ENCODE data around the gene SHBG.

SHBG gene

GRCh38 chr17:7651665-7652387, 21.9 kb downstream of the SHBG start:
- Histone ChIP-seq H3K27me3 (ENCODE audit: low read depth, low read length) (peaks cover 29% of the 10 kb centered on the region), H3K4me3 (ENCODE audit: low read depth in 1 of 2, low read length in 2 of 2) (peak overlapping the region; percentile 48 to 77), H3K4me1 (ENCODE audit: control insufficient read depth in 1 of 2, insufficient read depth in 2 of 2, low read length in 2 of 2) (peaks cover 0 to 22% of the 10 kb centered on the region in 2 donors), H3K9me3 (ENCODE audit: control insufficient read depth in 1 of 2, low read length in 2 of 2) (no peaks in the 10 kb centered on the region), H3K36me3 (ENCODE audit: control insufficient read depth in 1 of 2, insufficient read depth in 2 of 2, low read length in 2 of 2) (no peaks in the 10 kb centered on the region), H3K27ac (ENCODE audit: low read length) (no peak overlapping the region)

DNA sequence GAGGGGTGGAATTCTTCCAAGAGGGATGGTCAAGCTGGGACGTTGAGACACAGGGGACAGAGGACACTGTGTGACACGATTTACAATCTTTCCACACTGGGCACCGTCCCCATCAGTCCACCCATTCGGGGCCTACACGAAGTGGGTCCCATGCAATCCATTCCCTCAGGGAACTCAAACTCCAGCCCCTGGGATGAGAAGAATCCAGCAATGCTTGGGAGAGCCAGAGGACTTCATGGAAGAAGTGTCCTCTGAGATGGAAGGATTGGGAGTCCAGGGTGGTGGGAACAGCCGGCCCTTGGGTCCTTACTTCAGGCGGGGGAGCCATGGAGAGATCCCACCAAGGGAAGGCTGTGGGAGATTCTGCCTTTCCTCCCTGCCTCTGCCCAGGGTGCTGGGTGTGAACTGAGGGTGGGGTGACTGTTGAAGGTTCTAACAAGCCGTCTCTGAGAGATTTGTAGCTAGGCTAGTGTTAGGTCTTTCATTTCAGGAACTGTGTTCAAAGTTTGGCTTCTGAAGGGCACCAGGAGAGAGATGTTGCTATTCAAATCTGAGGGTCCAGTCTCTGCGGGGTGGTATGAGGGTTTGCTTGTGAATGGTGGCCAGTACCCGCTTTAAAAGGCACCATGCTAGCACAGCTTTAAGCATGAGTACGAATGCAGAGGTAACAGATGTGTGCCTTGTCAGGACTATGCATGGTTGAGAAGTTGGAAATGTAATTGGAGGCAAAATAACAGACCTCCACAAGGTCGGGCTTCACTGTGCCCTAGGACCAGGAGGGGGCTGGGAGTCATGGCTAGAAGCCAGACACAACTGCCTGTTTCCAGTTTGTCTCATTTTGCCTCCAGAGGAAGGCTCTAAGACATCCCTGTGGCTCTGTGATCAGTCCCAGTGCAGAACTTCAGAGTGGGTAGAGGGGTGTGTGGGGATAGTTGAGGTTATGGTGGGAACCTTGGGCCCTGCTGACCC, 22.7 kb downstream of the SHBG start:
- peak overlapping the region in 1 of 2 donors; percentile 77 for H3K4me3 ChIP-seq (ENCODE audit: low read depth in 1 of 2, low read length in 2 of 2)
- no peak overlapping the region for H3K27ac ChIP-seq (ENCODE audit: low read length)
- H3K36me3 ChIP-seq (ENCODE audit: control insufficient read depth in 1 of 2, insufficient read depth in 2 of 2, low read length in 2 of 2), result no peaks in the 10 kb centered on the region
- H3K27me3 ChIP-seq (ENCODE audit: low read depth, low read length), result peaks cover 29% of the 10 kb centered on the region
- H3K9me3 ChIP-seq (ENCODE audit: control insufficient read depth in 1 of 2, low read length in 2 of 2), result no peaks in the 10 kb centered on the region
- peaks cover 0 to 29% of the 10 kb centered on the region in 2 donors for H3K4me1 ChIP-seq (ENCODE audit: control insufficient read depth in 1 of 2, insufficient read depth in 2 of 2, low read length in 2 of 2)

- no peaks in the 10 kb centered on the region for H3K36me3 ChIP-seq (ENCODE audit: control insufficient read depth in 1 of 2, insufficient read depth in 2 of 2, low read length in 2 of 2)
- no peak overlapping the region for H3K27ac ChIP-seq (ENCODE audit: low read length)
- peaks cover 0 to 27% of the 10 kb centered on the region in 2 donors for H3K4me1 ChIP-seq (ENCODE audit: control insufficient read depth in 1 of 2, insufficient read depth in 2 of 2, low read length in 2 of 2)
- peaks cover 27% of the 10 kb centered on the region for H3K27me3 ChIP-seq (ENCODE audit: low read depth, low read length)
- H3K9me3 ChIP-seq (ENCODE audit: control insufficient read depth in 1 of 2, low read length in 2 of 2), result no peaks in the 10 kb centered on the region
- no peak overlapping the region for H3K4me3 ChIP-seq (ENCODE audit: low read depth in 1 of 2, low read length in 2 of 2)
Observed at GRCh38 chr17:7654832-7655540, 25.1 kb downstream of the SHBG start.

- H3K9me3 ChIP-seq (ENCODE audit: control insufficient read depth in 1 of 2, low read length in 2 of 2), result no peaks in the 10 kb centered on the region
- peaks cover 0 to 22% of the 10 kb centered on the region in 2 donors for H3K4me1 ChIP-seq (ENCODE audit: control insufficient read depth in 1 of 2, insufficient read depth in 2 of 2, low read length in 2 of 2)
- H3K27ac ChIP-seq (ENCODE audit: low read length), result no peak overlapping the region
- H3K36me3 ChIP-seq (ENCODE audit: control insufficient read depth in 1 of 2, insufficient read depth in 2 of 2, low read length in 2 of 2), result no peaks in the 10 kb centered on the region
- H3K27me3 ChIP-seq (ENCODE audit: low read depth, low read length), result peaks cover 24% of the 10 kb centered on the region
- H3K4me3 ChIP-seq (ENCODE audit: low read depth in 1 of 2, low read length in 2 of 2), result no peak overlapping the region
Observed at GRCh38 chr17:7655541-7655840, 25.6 kb downstream of the SHBG start.

DNA sequence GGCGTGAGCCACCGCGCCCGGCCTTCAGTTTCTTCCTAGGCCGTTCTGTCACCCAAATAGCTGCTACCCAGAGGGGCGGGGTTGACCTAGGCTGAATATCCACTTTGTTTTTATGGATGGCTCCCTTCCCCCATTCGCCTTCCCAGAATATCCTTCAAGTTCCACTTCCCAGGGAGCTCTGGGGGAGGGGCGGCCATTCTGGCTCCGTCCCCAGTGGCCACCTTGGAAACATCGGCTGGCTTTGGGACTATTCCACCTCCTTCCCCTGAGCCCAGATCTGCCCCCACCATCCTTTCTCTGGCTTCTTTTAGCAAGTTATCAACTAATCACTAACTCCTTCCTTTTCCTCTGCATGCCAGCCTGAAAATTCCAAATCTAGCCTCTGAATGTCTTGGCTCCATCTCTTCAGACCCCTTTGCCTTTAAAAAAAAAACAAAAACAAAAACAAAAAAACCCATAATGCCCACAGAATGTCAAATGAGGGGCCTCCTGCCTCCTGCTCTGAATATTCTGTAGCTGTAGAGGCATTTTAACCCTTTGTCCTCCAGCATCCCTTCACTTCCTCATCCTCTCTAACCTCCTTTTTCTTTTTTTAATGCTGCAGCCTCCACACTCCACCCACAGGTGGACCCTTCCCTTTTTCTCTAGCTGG, 27.1 kb downstream of the SHBG start:
- Histone ChIP-seq H3K9me3 (ENCODE audit: control insufficient read depth in 1 of 2, low read length in 2 of 2) (no peaks in the 10 kb centered on the region), H3K36me3 (ENCODE audit: control insufficient read depth in 1 of 2, insufficient read depth in 2 of 2, low read length in 2 of 2) (no peaks in the 10 kb centered on the region), H3K4me3 (ENCODE audit: low read depth in 1 of 2, low read length in 2 of 2) (no peak overlapping the region), H3K27ac (ENCODE audit: low read length) (no peak overlapping the region), H3K4me1 (ENCODE audit: control insufficient read depth in 1 of 2, insufficient read depth in 2 of 2, low read length in 2 of 2) (peaks cover 0 to 10% of the 10 kb centered on the region in 2 donors), H3K27me3 (ENCODE audit: low read depth, low read length) (peaks cover 14% of the 10 kb centered on the region)

DNA sequence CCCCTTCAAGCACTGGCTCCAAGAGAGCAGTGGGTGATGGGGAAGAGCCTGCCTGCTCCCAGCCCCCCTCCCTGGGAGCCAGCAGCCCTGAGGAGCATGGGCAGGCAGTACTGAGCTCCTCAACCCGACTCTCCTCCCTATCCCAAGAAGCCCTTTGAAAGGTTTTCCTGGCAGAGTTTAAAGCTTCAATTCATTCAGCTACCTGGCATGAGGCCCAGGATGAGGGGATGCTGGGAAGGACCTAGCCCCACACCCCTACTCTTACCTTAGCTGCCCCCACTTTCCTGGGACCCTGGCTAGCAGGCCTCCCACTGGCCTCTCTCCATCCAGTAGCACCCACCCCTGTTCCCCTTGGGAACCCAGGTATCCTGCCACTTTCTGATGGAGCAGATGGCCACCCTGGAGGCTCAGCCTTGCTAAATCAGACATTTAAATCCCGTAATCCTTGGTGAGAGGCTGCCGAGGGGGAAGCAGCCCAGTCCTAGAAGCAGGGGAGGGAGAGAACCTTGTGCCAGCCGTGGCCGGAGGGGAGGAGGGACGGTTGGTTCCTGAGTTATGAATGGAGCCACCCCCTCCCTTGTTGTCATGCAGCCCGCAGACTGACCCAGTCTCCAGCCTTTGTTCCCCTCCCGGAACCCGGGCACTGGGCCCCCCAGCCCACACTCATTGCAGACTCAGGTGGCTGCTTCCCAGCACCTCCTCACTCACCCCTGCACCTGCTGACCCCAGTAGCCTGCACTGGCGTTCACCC, 37.9 kb downstream of the SHBG start:
- Histone ChIP-seq H3K4me3 (ENCODE audit: low read depth in 1 of 2, low read length in 2 of 2) (no peak overlapping the region), H3K4me1 (ENCODE audit: control insufficient read depth in 1 of 2, insufficient read depth in 2 of 2, low read length in 2 of 2) (no peaks in the 10 kb centered on the region), H3K36me3 (ENCODE audit: control insufficient read depth in 1 of 2, insufficient read depth in 2 of 2, low read length in 2 of 2) (peaks cover 17 to 42% of the 10 kb centered on the region in 2 donors), H3K9me3 (ENCODE audit: control insufficient read depth in 1 of 2, low read length in 2 of 2) (no peaks in the 10 kb centered on the region), H3K27ac (ENCODE audit: low read length) (no peak overlapping the region), H3K27me3 (ENCODE audit: low read depth, low read length) (no peaks in the 10 kb centered on the region)

GRCh38 chr17:7668482-7668881, 38.5 kb downstream of the SHBG start:
- H3K4me1 ChIP-seq (ENCODE audit: control insufficient read depth in 1 of 2, insufficient read depth in 2 of 2, low read length in 2 of 2), result no peaks in the 10 kb centered on the region
- no peaks in the 10 kb centered on the region for H3K27me3 ChIP-seq (ENCODE audit: low read depth, low read length)
- H3K4me3 ChIP-seq (ENCODE audit: low read depth in 1 of 2, low read length in 2 of 2), result no peak overlapping the region
- H3K27ac ChIP-seq (ENCODE audit: low read length), result no peak overlapping the region
- peaks cover 23 to 49% of the 10 kb centered on the region in 2 donors for H3K36me3 ChIP-seq (ENCODE audit: control insufficient read depth in 1 of 2, insufficient read depth in 2 of 2, low read length in 2 of 2)
- peaks cover 2 to 3% of the 10 kb centered on the region in 2 donors for H3K9me3 ChIP-seq (ENCODE audit: control insufficient read depth in 1 of 2, low read length in 2 of 2)

GRCh38 chr17:7673239-7673638, 43.3 kb downstream of the SHBG start:
- Histone ChIP-seq H3K27me3 (ENCODE audit: low read depth, low read length) (no peaks in the 10 kb centered on the region), H3K27ac (ENCODE audit: low read length) (no peak overlapping the region), H3K4me3 (ENCODE audit: low read depth in 1 of 2, low read length in 2 of 2) (no peak overlapping the region), H3K4me1 (ENCODE audit: control insufficient read depth in 1 of 2, insufficient read depth in 2 of 2, low read length in 2 of 2) (no peaks in the 10 kb centered on the region), H3K36me3 (ENCODE audit: control insufficient read depth in 1 of 2, insufficient read depth in 2 of 2, low read length in 2 of 2) (peaks cover 37 to 69% of the 10 kb centered on the region in 2 donors), H3K9me3 (ENCODE audit: control insufficient read depth in 1 of 2, low read length in 2 of 2) (peaks cover 6 to 7% of the 10 kb centered on the region in 2 donors)

DNA sequence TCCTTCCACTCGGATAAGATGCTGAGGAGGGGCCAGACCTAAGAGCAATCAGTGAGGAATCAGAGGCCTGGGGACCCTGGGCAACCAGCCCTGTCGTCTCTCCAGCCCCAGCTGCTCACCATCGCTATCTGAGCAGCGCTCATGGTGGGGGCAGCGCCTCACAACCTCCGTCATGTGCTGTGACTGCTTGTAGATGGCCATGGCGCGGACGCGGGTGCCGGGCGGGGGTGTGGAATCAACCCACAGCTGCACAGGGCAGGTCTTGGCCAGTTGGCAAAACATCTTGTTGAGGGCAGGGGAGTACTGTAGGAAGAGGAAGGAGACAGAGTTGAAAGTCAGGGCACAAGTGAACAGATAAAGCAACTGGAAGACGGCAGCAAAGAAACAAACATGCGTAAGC, 45.0 kb downstream of the SHBG start:
- H3K4me1 ChIP-seq (ENCODE audit: control insufficient read depth in 1 of 2, insufficient read depth in 2 of 2, low read length in 2 of 2), result no peaks in the 10 kb centered on the region
- no peak overlapping the region for H3K27ac ChIP-seq (ENCODE audit: low read length)
- H3K27me3 ChIP-seq (ENCODE audit: low read depth, low read length), result no peaks in the 10 kb centered on the region
- H3K9me3 ChIP-seq (ENCODE audit: control insufficient read depth in 1 of 2, low read length in 2 of 2), result peaks cover 6 to 7% of the 10 kb centered on the region in 2 donors
- no peak overlapping the region for H3K4me3 ChIP-seq (ENCODE audit: low read depth in 1 of 2, low read length in 2 of 2)
- H3K36me3 ChIP-seq (ENCODE audit: control insufficient read depth in 1 of 2, insufficient read depth in 2 of 2, low read length in 2 of 2), result peaks cover 26 to 52% of the 10 kb centered on the region in 2 donors

DNA sequence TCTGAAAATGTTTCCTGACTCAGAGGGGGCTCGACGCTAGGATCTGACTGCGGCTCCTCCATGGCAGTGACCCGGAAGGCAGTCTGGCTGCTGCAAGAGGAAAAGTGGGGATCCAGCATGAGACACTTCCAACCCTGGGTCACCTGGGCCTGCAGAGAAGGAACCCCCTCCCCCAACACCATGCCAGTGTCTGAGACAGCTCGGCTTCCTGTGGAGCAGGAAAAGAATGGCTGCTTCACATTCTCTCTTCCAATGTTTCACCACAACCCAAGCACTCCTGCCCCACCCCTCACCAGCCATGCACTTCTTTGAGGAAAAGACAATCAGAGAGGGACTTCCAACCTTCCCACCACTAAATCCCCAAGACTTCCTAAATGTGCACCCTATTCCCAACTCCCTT, 46.6 kb downstream of the SHBG start:
- H3K4me3 ChIP-seq (ENCODE audit: low read depth in 1 of 2, low read length in 2 of 2), result no peak overlapping the region
- H3K9me3 ChIP-seq (ENCODE audit: control insufficient read depth in 1 of 2, low read length in 2 of 2), result peaks cover 6 to 7% of the 10 kb centered on the region in 2 donors
- H3K36me3 ChIP-seq (ENCODE audit: control insufficient read depth in 1 of 2, insufficient read depth in 2 of 2, low read length in 2 of 2), result peaks cover 20 to 41% of the 10 kb centered on the region in 2 donors
- no peaks in the 10 kb centered on the region for H3K4me1 ChIP-seq (ENCODE audit: control insufficient read depth in 1 of 2, insufficient read depth in 2 of 2, low read length in 2 of 2)
- no peak overlapping the region for H3K27ac ChIP-seq (ENCODE audit: low read length)
- no peaks in the 10 kb centered on the region for H3K27me3 ChIP-seq (ENCODE audit: low read depth, low read length)

All from muscle layer of duodenum (tissue), 2 donors.